B cell (primary cell): ENCODE data around the gene ALDH8A1. TPM values are rescaled to one million over a fixed set of nuclear protein-coding genes. Genes with fewer than 3 reads are reported as not detected.

Source experiments
- ATAC-seq: fragments of 200-7000 bp; cut with Tn5 transposase; one replicate; pipeline ENCODE4 v1.10.0; 2021; ENCODE audit warnings: low read depth, mild to moderate bottlenecking, moderate number of reproducible peaks, moderate library complexity
- CTCF ChIA-PET: fragments of 350-600 bp; sonication (Branson Sonifier 250); formaldehyde crosslinking; loops from one replicate; lab custom pipeline; 2021; ENCODE audit warnings: antibody characterized with exemption, inconsistent platforms; lab: Charles Lee
- POLR2A ChIA-PET: fragments of 350-600 bp; sonication (Branson Sonifier 250); formaldehyde crosslinking; loops from one replicate; lab custom pipeline; 2021; ENCODE audit warnings: antibody characterized with exemption; lab: Charles Lee
- DNase-seq: peaks from one replicate; pipeline ENCODE4 v3.0.0; 2013
- H2AFZ ChIP-seq: 2 replicates; pipeline ENCODE4 v1.6.1; 2012; ENCODE audit warnings: mild to moderate bottlenecking, low read depth, low read length; ENCODE audit not compliant: insufficient read depth, poor library complexity, severe bottlenecking
- H3K27ac ChIP-seq, 2 donors: 1 replicate in 1 of 2; 2 replicates in 1 of 2; pipeline ENCODE4 v1.5.1; 2012 to 2013; ENCODE audit warnings: low read length in 2 of 2, mild to moderate bottlenecking in 2 of 2, moderate library complexity in 1 of 2
- H3K27me3 ChIP-seq, 4 experiments: fragments of 200-600 bp in 1 of 4; sonication (generic) in 1 of 4; replicated peaks in 1 of 4; 1 replicate in 2 of 4; 2 replicates in 2 of 4; pipeline versions ENCODE4 v1.6.1 to v1.7.0; 2013 to 2016; ENCODE audit warnings: low read length in 3 of 4, mild to moderate bottlenecking in 2 of 4, mixed read lengths in 1 of 4, moderate library complexity in 1 of 4; ENCODE audit not compliant: insufficient read depth in 4 of 4, control insufficient read depth in 3 of 4; ENCODE audit errors: control extremely low read depth in 1 of 4
- H3K36me3 ChIP-seq, 2 experiments: replicated peaks in 1 of 2; 1 replicate in 1 of 2; 2 replicates in 1 of 2; pipeline versions ENCODE4 v1.6.1 to v1.7.1; 2013; ENCODE audit warnings: low read length in 1 of 2; ENCODE audit not compliant: insufficient read depth in 2 of 2, control insufficient read depth in 1 of 2; ENCODE audit errors: control extremely low read depth in 1 of 2, extremely low read depth in 1 of 2
- H3K4me1 ChIP-seq, 2 donors: fragments of 200-600 bp in 1 of 2; sonication (generic) in 1 of 2; 1 replicate in 1 of 2; 2 replicates in 1 of 2; pipeline versions ENCODE4 v1.5.1 to v1.6.1; 2013 to 2017; ENCODE audit warnings: low read length in 2 of 2; ENCODE audit not compliant: control insufficient read depth in 2 of 2, insufficient read depth in 2 of 2
- H3K4me2 ChIP-seq: replicated peaks from 2 replicates; pipeline ENCODE3; 2012; ENCODE audit warnings: mild to moderate bottlenecking, low read depth, low read length; ENCODE audit not compliant: poor library complexity, severe bottlenecking
- H3K4me3 ChIP-seq, 5 experiments: fragments of 200-600 bp in 1 of 5; sonication (generic) in 1 of 5; 1 replicate in 3 of 5; 2 replicates in 2 of 5; pipeline versions ENCODE4 v1.5.1 to v1.7.0; 2011 to 2016; ENCODE audit warnings: low read length in 4 of 5, mild to moderate bottlenecking in 4 of 5, low read depth in 2 of 5, control low read depth in 1 of 5, moderate library complexity in 1 of 5; ENCODE audit not compliant: insufficient read depth in 1 of 5; ENCODE audit errors: control extremely low read depth in 1 of 5, extremely low read depth in 1 of 5
- H3K79me2 ChIP-seq: fragments of 200-600 bp; sonication (generic); one replicate; pipeline ENCODE4 v1.6.0; 2016; ENCODE audit warnings: low read length; ENCODE audit not compliant: control insufficient read depth, insufficient read depth
- H3K9ac ChIP-seq: fragments of 200-600 bp; sonication (generic); 2 replicates; pipeline ENCODE4 v1.6.1; 2017; ENCODE audit warnings: mild to moderate bottlenecking, low read length, moderate library complexity
- H3K9me3 ChIP-seq, 3 donors: one replicate each; pipeline versions ENCODE4 v1.6.1 to v1.7.1; 2013; ENCODE audit warnings: low read length in 2 of 3; ENCODE audit not compliant: control insufficient read depth in 2 of 3, insufficient read depth in 1 of 3; ENCODE audit errors: control extremely low read depth in 1 of 3
- H4K20me1 ChIP-seq: 2 replicates; pipeline ENCODE4 v1.6.0; 2012; ENCODE audit warnings: mild to moderate bottlenecking, low read length; ENCODE audit not compliant: insufficient read depth, control insufficient read depth, poor library complexity, severe bottlenecking
- H3K27ac Mint-ChIP-seq: one replicate; pipeline ENCODE4 v1.8.0; 2021; ENCODE audit warnings: mixed read lengths
- H3K27me3 Mint-ChIP-seq: one replicate; pipeline ENCODE4 v1.8.0; 2021; ENCODE audit warnings: mixed read lengths
- H3K4me1 Mint-ChIP-seq: one replicate; pipeline ENCODE4 v1.8.0; 2021; ENCODE audit warnings: mixed read lengths
- H3K4me3 Mint-ChIP-seq: one replicate; pipeline ENCODE4 v1.8.0; 2021; ENCODE audit warnings: mixed read lengths
- H3K9me3 Mint-ChIP-seq: one replicate; pipeline ENCODE4 v1.8.0; 2022; ENCODE audit warnings: mixed read lengths; ENCODE audit not compliant: insufficient read depth
- EZH2 ChIP-seq: IDR thresholded peaks from 2 replicates; pipeline ENCODE4 v1.6.1; 2012; ENCODE audit warnings: borderline replicate concordance, low read depth, mild to moderate bottlenecking, moderate library complexity, low read length; ENCODE audit not compliant: insufficient read depth, poor library complexity, severe bottlenecking
- WGBS: methylation state at CpG from one replicate; pipeline ENCODE4 v1.1.5; 2013; ENCODE audit warnings: missing lambda C conversion rate; ENCODE audit not compliant: insufficient coverage; 5-methylcytosine and 5-hydroxymethylcytosine counted together
- intact Hi-C: fragments of 100-400 bp; cut with micrococcal nuclease; formaldehyde crosslinking; loops from one replicate; pipeline ENCODE4 v1.10.0; 2022
- polyA plus RNA-seq: library from polyadenylated mRNA; depleted of rRNA; stranded (reverse); fragments of >200 nt; gene quantifications from 2 replicates; pipeline ENCODE4 v1.2.3, GENCODE V29; 2012
- total RNA-seq, 2 donors: library from RNA; stranded (reverse); fragments of 120-200 nt in 1 of 2; gene quantifications; 1 replicate in 1 of 2; 2 replicates in 1 of 2; pipeline versions ENCODE4 v1.2.3 to v1.2.4, GENCODE V29; 2013 to 2022
- TF ChIP-seq, protein P1 (sequence below): fragments of 200-600 bp; IDR thresholded peaks from one replicate; pipeline ENCODE4 v1.8.0; 2022; ENCODE audit warnings: antibody characterized with exemption, mild to moderate bottlenecking

The ALDH8A1 gene
- total and polyA plus RNA-seq, 2 donors (not counting 1 experiment from before 2014, with no cell fraction given), result 0.49 to 1.1 TPM

DNA sequence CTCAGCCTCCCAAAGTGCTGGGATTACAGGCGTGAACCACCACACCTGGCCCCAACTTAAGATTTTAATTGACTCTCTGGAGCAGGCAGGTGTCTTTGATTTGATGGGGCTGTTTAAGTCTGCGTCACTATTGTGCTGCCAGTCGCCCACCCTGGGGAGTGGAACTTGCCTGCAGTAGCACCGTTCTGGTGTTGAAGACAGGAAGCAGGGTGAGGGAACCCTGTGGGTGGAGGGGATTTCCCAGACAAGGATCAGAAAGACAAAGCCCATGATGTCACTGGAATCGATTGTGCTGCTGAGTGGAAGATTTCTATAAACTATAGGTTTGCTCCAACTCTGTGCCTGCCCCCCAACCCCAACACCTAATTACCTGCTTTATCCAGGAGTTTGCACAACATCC, 11.0 kb downstream of the ALDH8A1 start:
- intact Hi-C loops, result no loop called here
- Histone ChIP-seq H2AFZ (no peak overlapping the region), H3K4me1 (peaks cover 5 to 6% of the 10 kb centered on the region in 2 donors), H3K27me3 (no peaks in the 10 kb centered on the region), H3K4me2 (no peak overlapping the region), H3K9ac (no peak overlapping the region), H3K27ac (no peak overlapping the region), H3K9me3 (no peaks in the 10 kb centered on the region), H3K4me3 (no peak overlapping the region), H3K36me3 (no peaks in the 10 kb centered on the region), H3K79me2 (no peaks in the 10 kb centered on the region), H4K20me1 (no peaks in the 10 kb centered on the region)
- 15% methylated on average over 3 of the region's 5 CpGs for WGBS
- no peak overlapping the region for H3K4me3 Mint-ChIP-seq
- CTCF ChIA-PET, result interaction anchor here (0.8 to 7.7 kb wide), 10 partner anchors 10 to 1014 kb away, joined by 3 to 110 read pairs (median 14); no protein-coding TSS in a partner anchor
- H3K27ac Mint-ChIP-seq, result no peak overlapping the region
- H3K4me1 Mint-ChIP-seq, result no peaks in the 10 kb centered on the region
- no peaks in the 10 kb centered on the region for H3K27me3 Mint-ChIP-seq
- ATAC-seq (no peak), DNase-seq (peak; percentile 38)
- TF ChIP-seq, protein P1, sequence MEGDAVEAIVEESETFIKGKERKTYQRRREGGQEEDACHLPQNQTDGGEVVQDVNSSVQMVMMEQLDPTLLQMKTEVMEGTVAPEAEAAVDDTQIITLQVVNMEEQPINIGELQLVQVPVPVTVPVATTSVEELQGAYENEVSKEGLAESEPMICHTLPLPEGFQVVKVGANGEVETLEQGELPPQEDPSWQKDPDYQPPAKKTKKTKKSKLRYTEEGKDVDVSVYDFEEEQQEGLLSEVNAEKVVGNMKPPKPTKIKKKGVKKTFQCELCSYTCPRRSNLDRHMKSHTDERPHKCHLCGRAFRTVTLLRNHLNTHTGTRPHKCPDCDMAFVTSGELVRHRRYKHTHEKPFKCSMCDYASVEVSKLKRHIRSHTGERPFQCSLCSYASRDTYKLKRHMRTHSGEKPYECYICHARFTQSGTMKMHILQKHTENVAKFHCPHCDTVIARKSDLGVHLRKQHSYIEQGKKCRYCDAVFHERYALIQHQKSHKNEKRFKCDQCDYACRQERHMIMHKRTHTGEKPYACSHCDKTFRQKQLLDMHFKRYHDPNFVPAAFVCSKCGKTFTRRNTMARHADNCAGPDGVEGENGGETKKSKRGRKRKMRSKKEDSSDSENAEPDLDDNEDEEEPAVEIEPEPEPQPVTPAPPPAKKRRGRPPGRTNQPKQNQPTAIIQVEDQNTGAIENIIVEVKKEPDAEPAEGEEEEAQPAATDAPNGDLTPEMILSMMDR, result no peak
- no peak for TF ChIP-seq EZH2
- H3K9me3 Mint-ChIP-seq, result no peaks in the 10 kb centered on the region
- POLR2A ChIA-PET, result interaction anchor here (0.6 kb wide), 1 partner anchor 90 kb away, joined by 4 read pairs; no protein-coding TSS in a partner anchor

- 94% methylated on average over 3 of the region's 5 CpGs for WGBS
- DNase-seq, result no peak
- no peak overlapping the region for H3K4me3 Mint-ChIP-seq
- Histone ChIP-seq H3K4me2 (no peak overlapping the region), H3K4me1 (peaks cover 5 to 6% of the 10 kb centered on the region in 2 donors), H3K27ac (no peak overlapping the region), H3K79me2 (no peaks in the 10 kb centered on the region), H3K9ac (no peak overlapping the region), H2AFZ (no peak overlapping the region), H3K4me3 (no peak overlapping the region), H3K36me3 (no peaks in the 10 kb centered on the region), H4K20me1 (no peaks in the 10 kb centered on the region), H3K27me3 (no peaks in the 10 kb centered on the region), H3K9me3 (no peaks in the 10 kb centered on the region)
- no peak overlapping the region for H3K27ac Mint-ChIP-seq
- ATAC-seq, result no peak
- TF ChIP-seq, protein P1, result no peak
- no peak for TF ChIP-seq EZH2
- intact Hi-C loops, result no loop called here
- ChIA-PET CTCF (interaction anchor here (1.1 kb wide), 1 partner anchor 55 kb away, joined by 3 read pairs; no protein-coding TSS in a partner anchor), POLR2A (no interaction called here)
- H3K27me3 Mint-ChIP-seq, result no peaks in the 10 kb centered on the region
- no peaks in the 10 kb centered on the region for H3K4me1 Mint-ChIP-seq
- no peaks in the 10 kb centered on the region for H3K9me3 Mint-ChIP-seq
These were observed 12.5 kb downstream of the ALDH8A1 start for GRCh38 chr6:134937426-134937825.
